Measurements from ENCODE around the gene FHOD3.
A peak's percentile ranks its signal among the peaks of the same experiment; 100 is the strongest.

The FHOD3 gene

GRCh38 chr18:36296650-36297416 is 680 bp upstream of the FHOD3 start:
- DNase-seq, result peak; percentile 57

GRCh38 chr18:36298126-36298741 is 721 bp downstream of the FHOD3 start:
- no peak for DNase-seq

GRCh38 chr18:36299015-36299414 is 1.5 kb downstream of the FHOD3 start:
- DNase-seq, result no peak

GRCh38 chr18:36300211-36300610 is 2.7 kb downstream of the FHOD3 start:
- no peak for DNase-seq

GRCh38 chr18:36301884-36302283 is 4.4 kb downstream of the FHOD3 start:
- no peak for DNase-seq

GRCh38 chr18:36302676-36303075 is 5.2 kb downstream of the FHOD3 start:
- DNase-seq, result no peak

- no peak for DNase-seq
These were observed 5.8 kb downstream of the FHOD3 start for GRCh38 chr18:36303211-36303844.

GRCh38 chr18:36304723-36305122 is 7.2 kb downstream of the FHOD3 start:
- DNase-seq, result no peak

GRCh38 chr18:36305375-36305774 is 7.9 kb downstream of the FHOD3 start:
- no peak for DNase-seq

GRCh38 chr18:36307513-36307912 is 10.0 kb downstream of the FHOD3 start:
- no peak for DNase-seq

GRCh38 chr18:36308711-36309435 is 11.4 kb downstream of the FHOD3 start:
- DNase-seq, result no peak

GRCh38 chr18:36309436-36310391 is 12.2 kb downstream of the FHOD3 start:
- DNase-seq, result no peak

GRCh38 chr18:36311026-36311570 is 13.6 kb downstream of the FHOD3 start:
- no peak for DNase-seq

- DNase-seq, result no peak
These were observed 15.4 kb downstream of the FHOD3 start for GRCh38 chr18:36312806-36313395.

- no peak for DNase-seq
These were observed 16.6 kb downstream of the FHOD3 start for GRCh38 chr18:36314098-36314497.

GRCh38 chr18:36314754-36315153 is 17.2 kb downstream of the FHOD3 start:
- DNase-seq, result no peak

- DNase-seq, result no peak
These were observed 18.2 kb downstream of the FHOD3 start for GRCh38 chr18:36315736-36316135.

GRCh38 chr18:36316246-36316645 is 18.7 kb downstream of the FHOD3 start:
- no peak for DNase-seq

GRCh38 chr18:36321658-36322407 is 24.3 kb downstream of the FHOD3 start:
- no peak for DNase-seq

GRCh38 chr18:36322408-36322728 is 24.9 kb downstream of the FHOD3 start:
- DNase-seq, result no peak

GRCh38 chr18:36322734-36323133 is 25.2 kb downstream of the FHOD3 start:
- no peak for DNase-seq
